Mucosa of descending colon (tissue), 3 donors: ENCODE measurements around the gene AK3. TPM values are rescaled to one million over a fixed set of nuclear protein-coding genes. Genes with fewer than 3 reads are reported as not detected.
A peak's percentile ranks its signal among the peaks of the same experiment; 100 is the strongest.

ENCODE experiments used
- ATAC-seq: fragments of 200-7000 bp; cut with Tn5 transposase; one replicate; pipeline ENCODE4 v1.9.1; 2020; ENCODE audit warnings: mild to moderate bottlenecking, moderate library complexity
- DNase-seq, 3 donors: peaks; one replicate each; pipeline ENCODE4 v3.0.0-alpha.2; 2020
- H3K36me3 ChIP-seq: fragments of 200-600 bp; one replicate; pipeline ENCODE4 v1.8.0; 2021; ENCODE audit warnings: low read depth, mild to moderate bottlenecking
- H3K4me1 ChIP-seq: fragments of 200-600 bp; one replicate; pipeline ENCODE4 v1.8.0; 2021; ENCODE audit warnings: low read depth, mild to moderate bottlenecking
- H3K4me3 ChIP-seq: fragments of 200-600 bp; one replicate; pipeline ENCODE4 v1.8.0; 2021; ENCODE audit warnings: mild to moderate bottlenecking
- H3K9me3 ChIP-seq: fragments of 200-600 bp; one replicate; pipeline ENCODE4 v1.8.0; 2021; ENCODE audit warnings: mild to moderate bottlenecking
- CTCF ChIP-seq: fragments of 200-600 bp; IDR thresholded peaks from one replicate; pipeline ENCODE4 v1.8.0; 2022; ENCODE audit warnings: antibody characterized with exemption, mild to moderate bottlenecking
- intact Hi-C, 2 donors: fragments of 100-400 bp; cut with DNase I in 1 of 2; cut with micrococcal nuclease in 1 of 2; formaldehyde crosslinking; loops; one replicate each; pipeline versions ENCODE4 v1.11.0 to v1.11.1; 2022; cut with DNase I, micrococcal nuclease
- total RNA-seq, 3 donors: library from RNA; stranded (reverse); fragmentation: NEBNext Ultra II Directional in 2 of 3; extraction: Animal tissue kit (Norgen Biotek cat#: 25700) in 2 of 3; gene quantifications; one replicate each; pipeline versions ENCODE4 v1.2.1 to v1.2.4, GENCODE V29; 2021 to 2023
- donor health status: DM: no; HTN: no; CAD: no; lungs with moderate emphysema.
- donor health status: DM: no; HTN: no; CAD: no.
- donor health status: DM: no; HTN: yes; CAD: no.

AK3 gene
- total RNA-seq, 3 donors from 2014 or later = 71.4 to 86.8 (median 74.0) TPM

- Histone ChIP-seq H3K9me3 (no peaks in the 10 kb centered on the region), H3K4me1 (no peaks in the 10 kb centered on the region), H3K36me3 (no peaks in the 10 kb centered on the region), H3K4me3 (no peak overlapping the region)
- no peak for TF ChIP-seq CTCF
- ATAC-seq = peak; percentile 81
- intact Hi-C loops = loop anchor here (10.0 kb wide), 1 partner anchor 216 kb away; the partner anchor contains the start of gene JAK2 (in 2 of the 2)
- DNase-seq = no peak
These were observed 27.7 kb upstream of the AK3 start for GRCh38 chr9:4768681-4769080.

GRCh38 chr9:4764033-4764432 is 23.0 kb upstream of the AK3 start:
- TF ChIP-seq CTCF = no peak
- peaks cover 12% of the 10 kb centered on the region for H3K4me1 ChIP-seq
- no peaks in the 10 kb centered on the region for H3K9me3 ChIP-seq
- intact Hi-C loops = loop anchor here (10.0 kb wide), 1 partner anchor 221 kb away; the partner anchor contains the start of gene JAK2 (in 2 of the 2)
- no peak overlapping the region for H3K4me3 ChIP-seq
- ATAC-seq (no peak), DNase-seq (no peak)
- H3K36me3 ChIP-seq = no peaks in the 10 kb centered on the region

- DNase-seq (peak in 2 of 3 donors; percentile 63 to 71), ATAC-seq (peak; percentile 90)
- Histone ChIP-seq H3K4me3 (no peak overlapping the region), H3K9me3 (no peaks in the 10 kb centered on the region), H3K36me3 (no peaks in the 10 kb centered on the region), H3K4me1 (peaks cover 12% of the 10 kb centered on the region)
- intact Hi-C loops = loop anchor here (10.0 kb wide), 1 partner anchor 222 kb away; the partner anchor contains the start of gene JAK2 (in 2 of the 2)
- no peak for TF ChIP-seq CTCF
These were observed 22.0 kb upstream of the AK3 start for GRCh38 chr9:4762886-4763541.

GRCh38 chr9:4762108-4762885 is 21.3 kb upstream of the AK3 start:
- peak; percentile 89 for ATAC-seq
- no peak overlapping the region for H3K4me3 ChIP-seq
- intact Hi-C loops = loop anchor here (10.0 kb wide), 1 partner anchor 223 kb away; the partner anchor contains the start of gene JAK2 (in 2 of the 2)
- peak; percentile 59 for TF ChIP-seq CTCF
- H3K36me3 ChIP-seq = no peaks in the 10 kb centered on the region
- peaks cover 12% of the 10 kb centered on the region for H3K4me1 ChIP-seq
- peak; percentile 63 to 95 (median 86) for DNase-seq
- H3K9me3 ChIP-seq = no peaks in the 10 kb centered on the region

GRCh38 chr9:4760122-4760521 is 19.1 kb upstream of the AK3 start:
- Histone ChIP-seq H3K4me3 (no peak overlapping the region), H3K9me3 (no peaks in the 10 kb centered on the region), H3K36me3 (no peaks in the 10 kb centered on the region), H3K4me1 (peaks cover 12% of the 10 kb centered on the region)
- ATAC-seq = no peak
- intact Hi-C loops = loop anchor here (10.0 kb wide), 1 partner anchor 225 kb away; the partner anchor contains the start of gene JAK2 (in 2 of the 2)
- TF ChIP-seq CTCF = no peak
- no peak for DNase-seq
